ENCODE results near the gene VAMP7. TPM values are rescaled to one million over a fixed set of nuclear protein-coding genes. Genes with fewer than 3 reads are reported as not detected.
A peak's percentile ranks its signal among the peaks of the same experiment; 100 is the strongest.
"Not testable (repeated sequence)": the region's sequence is repeated elsewhere in the genome, so short reads cannot be mapped to it uniquely, and the experiment has no call there.

Gene VAMP7
- total and polyA plus RNA-seq, 10 of the 15 experiments (the other 5 are each of a cell fraction or from before 2014, with no cell fraction given): 15.1 to 52.4 (median 35.8) TPM

- Histone ChIP-seq H3K9me3 (replicated peaks; ENCODE audit: control insufficient read depth, insufficient read depth, low read length) (peaks cover under 1% of the 10 kb centered on the region; the same call in 2 of the 3 replicates), H3K9ac (ENCODE audit: control insufficient read depth, insufficient read depth, low read length) (no peak overlapping the region), H2AFZ (ENCODE audit: control insufficient read depth, low read depth, low read length) (no peak overlapping the region), H3K79me2 (ENCODE audit: control insufficient read depth, insufficient read depth, low read length) (no peaks in the 10 kb centered on the region), H3K4me3 (no peak overlapping the region), H3K27me3 (replicated peaks in 1 of 2; ENCODE audit: control insufficient read depth in 2 of 2, insufficient read depth in 2 of 2, low read length in 1 of 2) (no peaks in the 10 kb centered on the region), H3K36me3 (ENCODE audit: control insufficient read depth in 2 of 2, insufficient read depth in 2 of 2, low read length in 1 of 2) (peaks cover 0 to 3% of the 10 kb centered on the region in 2 experiments; a peak in 1 of 4 replicates), H4K20me1 (ENCODE audit: control insufficient read depth, insufficient read depth) (no peaks in the 10 kb centered on the region), H3K4me2 (ENCODE audit: control insufficient read depth, insufficient read depth) (no peak overlapping the region), H3K4me1 (ENCODE audit: control insufficient read depth, insufficient read depth, low read length) (no peaks in the 10 kb centered on the region; the same call in 1 of the 2 replicates), H3K27ac (ENCODE audit: control insufficient read depth, insufficient read depth) (no peak overlapping the region)
- TF ChIP-seq ZBTB4 (CRISPR knock-in tag; IDR thresholded peaks at IDR 0.05) (no peak), ZNF384 (IDR thresholded peaks at IDR 0.05; ENCODE audit: borderline replicate concordance, low read depth, low read length) (peak; percentile 29; the same call in 1 of the 2 replicates), CEBPB (IDR thresholded peaks at IDR 0.05; ENCODE audit: borderline replicate concordance in 1 of 2, low read depth in 2 of 2, low read length in 2 of 2) (no peak), MTA3 (IDR thresholded peaks at IDR 0.05; ENCODE audit: borderline replicate concordance, low read length) (no peak), ELK1 (IDR thresholded peaks at IDR 0.05; ENCODE audit: low read depth, low read length) (no peak), RUNX3 (IDR thresholded peaks at IDR 0.05; ENCODE audit: low read length) (no peak), ZSCAN29 (IDR thresholded peaks at IDR 0.05) (no peak), SPI1 (IDR thresholded peaks at IDR 0.05; ENCODE audit: borderline replicate concordance, insufficient read depth, low read depth, low read length) (peak; percentile 72)
- intact Hi-C loops (cut with micrococcal nuclease; ENCODE audit: unreplicated experiment) (no loop called here), in situ Hi-C loops (cut with MboI) (no loop called here)
- no peak for DNase-seq (ENCODE audit: low read depth, low spot score)
- POLR2A ChIA-PET: no interaction called here
- RAD21 ChIA-PET (ENCODE audit: unreplicated experiment): no interaction called here
- BruUV-seq (replicated peaks): no TSS peak
- no peak for FAIRE-seq
- CTCF ChIA-PET: no interaction called here
- ATAC-seq: peak; percentile 74
- 2% methylated on average over 2 of the region's 2 CpGs for WGBS (ENCODE audit: insufficient coverage, insufficient replicate concordance, low lambda C conversion rate, missing lambda C conversion rate)
- SMC1A ChIA-PET (ENCODE audit: uncharacterized antibody, unreplicated experiment): no interaction called here
Measured at GRCh38 chrX:155923200-155923599, 42.1 kb downstream of the VAMP7 start.

- H3K4me2 ChIP-seq (ENCODE audit: control insufficient read depth, insufficient read depth); RAD21 ChIA-PET (ENCODE audit: unreplicated experiment); H3K36me3 ChIP-seq (ENCODE audit: control insufficient read depth in 2 of 2, insufficient read depth in 2 of 2, low read length in 1 of 2); intact Hi-C loops (cut with micrococcal nuclease; ENCODE audit: unreplicated experiment); in situ Hi-C loops (cut with MboI); H2AFZ ChIP-seq (ENCODE audit: control insufficient read depth, low read depth, low read length); H3K27ac ChIP-seq (ENCODE audit: control insufficient read depth, insufficient read depth); H3K27me3 ChIP-seq (replicated peaks in 1 of 2; ENCODE audit: control insufficient read depth in 2 of 2, insufficient read depth in 2 of 2, low read length in 1 of 2); CTCF ChIA-PET; H3K9ac ChIP-seq (ENCODE audit: control insufficient read depth, insufficient read depth, low read length); DNase-seq (ENCODE audit: low read depth, low spot score); ATAC-seq; H3K79me2 ChIP-seq (ENCODE audit: control insufficient read depth, insufficient read depth, low read length); H4K20me1 ChIP-seq (ENCODE audit: control insufficient read depth, insufficient read depth); BruUV-seq (replicated peaks); POLR2A ChIA-PET; SMC1A ChIA-PET (ENCODE audit: uncharacterized antibody, unreplicated experiment); H3K9me3 ChIP-seq (replicated peaks; ENCODE audit: control insufficient read depth, insufficient read depth, low read length); FAIRE-seq; H3K4me3 ChIP-seq; H3K4me1 ChIP-seq (ENCODE audit: control insufficient read depth, insufficient read depth, low read length): not testable (repeated sequence)
- WGBS (ENCODE audit: insufficient coverage, insufficient replicate concordance, low lambda C conversion rate, missing lambda C conversion rate): 84% methylated on average over 7 of the region's 8 CpGs
Measured at GRCh38 chrX:155930852-155931618, 49.9 kb downstream of the VAMP7 start.

Data from GM12878 (cell line).